ENCODE data around the gene PLD3.

GRCh38 chr19:40369797-40370196 lies 21.3 kb downstream of the PLD3 start:
- TF ChIP-seq CTCF (conservative IDR thresholded peaks at IDR 0.05; ENCODE audit: low read depth, low read length) (no peak), EZH2 (IDR thresholded peaks at IDR 0.05; ENCODE audit: borderline replicate concordance, low read depth, low read length, poor library complexity, severe bottlenecking) (no peak)
